ENCODE results near the gene SGCB.
"Not testable (repeated sequence)": the region's sequence is repeated elsewhere in the genome, so short reads cannot be mapped to it uniquely, and the experiment has no call there.

The SGCB gene

GRCh38 chr4:52038103-52038912, at the start of gene SGCB:
TSS of gene SGCB (minus strand) at chr4:52038299. CDS start at chr4:52038259, 40 bp downstream.
- no peak for DNase-seq (ENCODE audit: low read depth)

- not testable (repeated sequence) for DNase-seq (ENCODE audit: low read depth)
Observed at GRCh38 chr4:52086425-52086824, 48.3 kb upstream of the SGCB start.

GRCh38 chr4:52081216-52081615, 43.1 kb upstream of the SGCB start:
- DNase-seq (ENCODE audit: low read depth): no peak

- no peak for DNase-seq (ENCODE audit: low read depth)
Observed at GRCh38 chr4:52079659-52080058, 41.6 kb upstream of the SGCB start.

- no peak for DNase-seq (ENCODE audit: low read depth)
Observed at GRCh38 chr4:52076731-52077130, 38.6 kb upstream of the SGCB start.

GRCh38 chr4:52071791-52072546, 33.9 kb upstream of the SGCB start:
- no peak for DNase-seq (ENCODE audit: low read depth)

GRCh38 chr4:52069571-52069970, 31.5 kb upstream of the SGCB start:
- no peak for DNase-seq (ENCODE audit: low read depth)

GRCh38 chr4:52059372-52059771, 21.3 kb upstream of the SGCB start:
- no peak for DNase-seq (ENCODE audit: low read depth)

GRCh38 chr4:52058275-52058674, 20.2 kb upstream of the SGCB start:
- no peak for DNase-seq (ENCODE audit: low read depth)

GRCh38 chr4:52057196-52057595, 19.1 kb upstream of the SGCB start:
- no peak for DNase-seq (ENCODE audit: low read depth)

GRCh38 chr4:52054254-52054653, 16.2 kb upstream of the SGCB start:
- no peak for DNase-seq (ENCODE audit: low read depth)

GRCh38 chr4:52052475-52052780, 14.3 kb upstream of the SGCB start:
- no peak for DNase-seq (ENCODE audit: low read depth)

- no peak for DNase-seq (ENCODE audit: low read depth)
Observed at GRCh38 chr4:52051615-52052474, 13.7 kb upstream of the SGCB start.

GRCh38 chr4:52051213-52051614, 13.1 kb upstream of the SGCB start, which contains the start of gene SPATA18:
TSS of gene SPATA18 (plus strand) at chr4:52051304. CDS start at chr4:52051705, 401 bp downstream.
- DNase-seq (ENCODE audit: low read depth): no peak

GRCh38 chr4:52049266-52049665, 11.2 kb upstream of the SGCB start:
- DNase-seq (ENCODE audit: low read depth): no peak

- no peak for DNase-seq (ENCODE audit: low read depth)
Observed at GRCh38 chr4:52045028-52045427, 6.9 kb upstream of the SGCB start.

- DNase-seq (ENCODE audit: low read depth): no peak
Observed at GRCh38 chr4:52037689-52038102, 403 bp downstream of the SGCB start.

GRCh38 chr4:52036886-52037530, 1.1 kb downstream of the SGCB start:
- DNase-seq (ENCODE audit: low read depth): no peak

- DNase-seq (ENCODE audit: low read depth): no peak
Observed at GRCh38 chr4:52035190-52035589, 2.9 kb downstream of the SGCB start.

- DNase-seq (ENCODE audit: low read depth): no peak
Observed at GRCh38 chr4:52032005-52032404, 6.1 kb downstream of the SGCB start.

GRCh38 chr4:52028970-52029369, 9.1 kb downstream of the SGCB start:
- DNase-seq (ENCODE audit: low read depth): peak; percentile 42
